ENCODE results near the gene NIPAL4. TPM values are rescaled to one million over a fixed set of nuclear protein-coding genes. Genes with fewer than 3 reads are reported as not detected.

NIPAL4 gene
- total RNA-seq, 5 donors from 2014 or later (not counting 1 experiment from before 2014, with no cell fraction given), result 0.06 to 0.49 (median 0.08) TPM; not detected in 1

DNA sequence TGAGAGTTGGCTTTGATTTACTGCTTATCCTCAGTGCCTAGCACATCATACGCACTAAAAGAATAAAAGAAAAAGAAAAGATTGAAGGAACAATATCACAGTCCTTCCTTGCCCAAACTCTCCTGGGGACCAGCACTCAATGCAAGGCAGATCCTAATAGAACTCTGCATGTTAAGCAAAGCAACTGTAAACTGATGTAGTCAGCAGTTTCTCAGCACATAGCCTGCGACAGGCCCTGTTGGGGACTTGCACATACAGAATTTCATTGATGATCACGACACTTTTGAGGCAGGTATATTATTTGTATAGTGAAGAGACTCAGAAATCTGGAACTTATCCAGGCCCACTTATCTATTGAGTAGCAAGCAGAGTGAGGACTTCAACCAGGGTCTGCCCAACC is 15.4 kb downstream of the NIPAL4 start:
- CTCF ChIA-PET, result no interaction called here
- 100% methylated on average over 1 of the region's 3 CpGs for WGBS (ENCODE audit: insufficient coverage)
- Mint-ChIP-seq H3K4me1 (peaks cover 0 to 27% (median 9%) of the 10 kb centered on the region in 3 donors), H3K27me3 (no peaks in the 10 kb centered on the region), H3K9me3 (no peaks in the 10 kb centered on the region), H3K36me3 (peaks cover 29% of the 10 kb centered on the region), H3K4me3 (no peak overlapping the region), H3K27ac (no peak overlapping the region)
- POLR2A ChIA-PET, result no interaction called here
- Histone ChIP-seq H3K4me1 (ENCODE audit: control insufficient read depth in 1 of 2, extremely low read depth in 1 of 2, insufficient read depth in 2 of 2, low read length in 2 of 2) (peaks cover 0 to 9% of the 10 kb centered on the region in 2 experiments), H3K4me3 (ENCODE audit: control insufficient read depth in 1 of 2, extremely low read depth in 1 of 2, low read length in 1 of 2) (no peak overlapping the region), H3K9me3 (no peaks in the 10 kb centered on the region), H3K27ac (ENCODE audit: low read length) (no peak overlapping the region), H3K27me3 (replicated peaks in 1 of 2; ENCODE audit: control insufficient read depth in 2 of 2, extremely low read depth in 1 of 2, insufficient read depth in 2 of 2, low read length in 1 of 2) (no peaks in the 10 kb centered on the region), H3K36me3 (ENCODE audit: control insufficient read depth in 2 of 2, extremely low read depth in 1 of 2, insufficient read depth in 1 of 2, low read length in 1 of 2) (peaks cover 0 to 7% of the 10 kb centered on the region in 2 donors)
- DNase-seq (no peak), ATAC-seq (replicated peaks in 1 of 4) (no peak)

DNA sequence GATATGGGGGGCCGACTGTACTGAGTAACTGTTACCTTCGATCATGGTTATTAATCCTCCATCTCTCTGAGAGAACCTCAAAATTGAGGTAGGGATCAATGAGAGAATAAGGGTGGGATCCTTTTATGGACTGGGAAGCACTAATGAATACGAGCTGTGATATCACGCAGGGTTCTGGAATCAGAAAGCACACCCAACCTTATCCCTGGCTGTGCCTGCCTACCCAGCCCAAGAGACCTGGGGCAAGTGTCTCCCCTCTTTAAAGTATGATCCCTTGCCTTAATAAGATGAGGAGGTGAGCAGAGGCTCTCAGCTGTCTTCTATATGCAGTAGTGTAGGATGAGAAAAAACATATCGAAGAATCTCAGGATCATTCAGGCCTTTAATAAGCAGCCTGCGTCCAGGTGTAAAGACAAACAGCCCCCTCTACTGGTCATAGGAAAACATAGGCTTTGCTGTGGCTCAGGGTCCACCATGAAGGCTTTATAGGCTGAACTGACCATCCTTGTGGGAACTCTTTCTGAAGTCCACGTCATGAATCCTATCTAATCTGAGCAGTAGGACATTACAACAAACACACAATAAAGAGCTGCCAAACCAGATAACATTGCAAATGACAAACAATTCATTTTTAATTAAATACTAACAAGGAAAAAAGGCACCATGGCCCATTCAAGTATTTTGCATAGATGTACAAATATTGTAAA is 16.8 kb downstream of the NIPAL4 start:
- Mint-ChIP-seq H3K36me3 (peaks cover 33% of the 10 kb centered on the region), H3K27ac (no peak overlapping the region), H3K4me1 (peaks cover 0 to 37% (median 9%) of the 10 kb centered on the region in 3 donors), H3K9me3 (no peaks in the 10 kb centered on the region), H3K4me3 (no peak overlapping the region), H3K27me3 (no peaks in the 10 kb centered on the region)
- no peak overlapping the region for H3K27ac ChIP-seq (ENCODE audit: low read length)
- H3K4me1 ChIP-seq (ENCODE audit: control insufficient read depth in 1 of 2, extremely low read depth in 1 of 2, insufficient read depth in 2 of 2, low read length in 2 of 2), result peaks cover 0 to 15% of the 10 kb centered on the region in 2 experiments
- H3K36me3 ChIP-seq (ENCODE audit: control insufficient read depth in 2 of 2, extremely low read depth in 1 of 2, insufficient read depth in 1 of 2, low read length in 1 of 2), result peaks cover 0 to 9% of the 10 kb centered on the region in 2 donors
- no peak overlapping the region for H3K4me3 ChIP-seq (ENCODE audit: control insufficient read depth in 1 of 2, extremely low read depth in 1 of 2, low read length in 1 of 2)
- ATAC-seq (replicated peaks in 1 of 4) (peak in 3 of 4 experiments; percentile 32 to 42 (median 38)), DNase-seq (peak in 3 of 35 experiments; percentile 4 to 60 (median 10))
- ChIA-PET POLR2A (interaction anchor here (0.5 to 0.6 kb wide), 2 partner anchors 380 to 617 kb away, joined by 3 to 7 read pairs; no protein-coding TSS in a partner anchor), CTCF (no interaction called here)
- H3K9me3 ChIP-seq, result no peaks in the 10 kb centered on the region
- no CpG with 5 or more reads among the region's 7 CpGs for WGBS (ENCODE audit: insufficient coverage)
- H3K27me3 ChIP-seq (replicated peaks in 1 of 2; ENCODE audit: control insufficient read depth in 2 of 2, extremely low read depth in 1 of 2, insufficient read depth in 2 of 2, low read length in 1 of 2), result no peaks in the 10 kb centered on the region

DNA sequence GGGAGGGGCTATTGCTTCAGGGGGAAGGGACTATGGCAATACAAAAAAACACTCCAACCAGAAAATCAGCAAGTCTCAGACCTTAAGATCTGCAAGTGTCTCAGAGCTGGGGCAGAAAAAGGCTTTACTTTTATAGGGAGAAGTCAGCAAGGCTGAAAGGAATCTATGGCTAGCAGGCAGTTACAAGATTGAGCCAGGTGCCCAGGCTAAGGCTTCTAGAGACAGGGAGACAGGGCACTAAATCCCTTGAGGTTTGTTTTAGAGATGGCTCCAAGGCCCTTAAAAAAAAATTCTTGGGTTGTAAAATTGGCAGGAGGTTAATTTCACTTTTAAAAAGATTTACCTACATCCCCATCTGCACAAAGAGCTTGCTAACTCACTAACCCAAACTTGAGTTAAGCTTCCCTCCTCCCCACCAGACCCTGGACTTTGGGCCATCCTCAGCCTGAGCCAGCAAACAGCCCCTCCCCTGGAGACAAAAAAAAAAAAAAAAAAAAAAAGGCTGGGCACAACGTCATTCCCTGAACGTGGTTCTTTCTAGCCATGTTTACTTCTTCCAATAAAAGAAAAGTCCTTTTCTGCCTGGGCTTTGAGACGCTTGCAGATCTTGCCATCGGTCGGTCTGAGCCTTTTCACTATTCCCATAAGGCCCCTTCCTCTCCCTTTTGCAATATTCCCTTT is 17.9 kb downstream of the NIPAL4 start:
- no peak overlapping the region for H3K4me3 Mint-ChIP-seq
- CTCF ChIA-PET, result interaction anchor here in 1 of 2 donors (0.7 kb wide), 1 partner anchor 346 kb away, joined by 4 read pairs; no protein-coding TSS in a partner anchor
- POLR2A ChIA-PET, result no interaction called here
- H3K27me3 Mint-ChIP-seq, result no peaks in the 10 kb centered on the region
- Histone ChIP-seq H3K27me3 (replicated peaks in 1 of 2; ENCODE audit: control insufficient read depth in 2 of 2, extremely low read depth in 1 of 2, insufficient read depth in 2 of 2, low read length in 1 of 2) (no peaks in the 10 kb centered on the region), H3K27ac (ENCODE audit: low read length) (no peak overlapping the region), H3K4me3 (ENCODE audit: control insufficient read depth in 1 of 2, extremely low read depth in 1 of 2, low read length in 1 of 2) (no peak overlapping the region), H3K9me3 (no peaks in the 10 kb centered on the region), H3K36me3 (ENCODE audit: control insufficient read depth in 2 of 2, extremely low read depth in 1 of 2, insufficient read depth in 1 of 2, low read length in 1 of 2) (peaks cover 0 to 9% of the 10 kb centered on the region in 2 donors), H3K4me1 (ENCODE audit: control insufficient read depth in 1 of 2, extremely low read depth in 1 of 2, insufficient read depth in 2 of 2, low read length in 2 of 2) (peaks cover 0 to 15% of the 10 kb centered on the region in 2 experiments)
- DNase-seq (no peak), ATAC-seq (replicated peaks in 1 of 4) (no peak)
- no peaks in the 10 kb centered on the region for H3K9me3 Mint-ChIP-seq
- peaks cover 34% of the 10 kb centered on the region for H3K36me3 Mint-ChIP-seq
- peak overlapping the region; percentile 58 to 76 for H3K27ac Mint-ChIP-seq
- H3K4me1 Mint-ChIP-seq, result peaks cover 0 to 44% (median 9%) of the 10 kb centered on the region in 3 donors
- WGBS (ENCODE audit: insufficient coverage), result 86% methylated on average over 4 of the region's 5 CpGs

DNA sequence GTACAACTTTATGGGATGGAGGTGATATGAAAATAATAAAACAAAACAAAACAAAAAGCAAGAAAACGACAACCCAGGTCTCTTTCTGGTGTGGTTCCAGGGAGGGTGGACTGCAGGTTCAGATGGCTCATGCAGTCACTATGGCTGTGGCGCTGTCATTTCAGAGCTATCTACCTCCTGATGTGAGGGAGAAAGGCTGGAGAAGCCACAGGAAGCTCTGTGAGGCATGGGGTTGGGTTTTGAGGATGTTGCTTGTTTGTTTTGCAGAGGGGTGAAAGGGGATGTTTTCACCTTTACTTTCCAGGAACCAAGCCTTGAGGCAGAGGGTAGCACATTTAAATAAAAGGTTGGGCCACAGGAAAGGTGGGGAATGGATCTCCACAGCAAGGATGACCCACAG is 18.7 kb downstream of the NIPAL4 start:
- Histone ChIP-seq H3K4me3 (ENCODE audit: control insufficient read depth in 1 of 2, extremely low read depth in 1 of 2, low read length in 1 of 2) (no peak overlapping the region), H3K4me1 (ENCODE audit: control insufficient read depth in 1 of 2, extremely low read depth in 1 of 2, insufficient read depth in 2 of 2, low read length in 2 of 2) (peaks cover 0 to 15% of the 10 kb centered on the region in 2 experiments), H3K27ac (ENCODE audit: low read length) (peak overlapping the region; percentile 11), H3K36me3 (ENCODE audit: control insufficient read depth in 2 of 2, extremely low read depth in 1 of 2, insufficient read depth in 1 of 2, low read length in 1 of 2) (peaks cover 0 to 14% of the 10 kb centered on the region in 2 donors), H3K9me3 (no peaks in the 10 kb centered on the region), H3K27me3 (replicated peaks in 1 of 2; ENCODE audit: control insufficient read depth in 2 of 2, extremely low read depth in 1 of 2, insufficient read depth in 2 of 2, low read length in 1 of 2) (no peaks in the 10 kb centered on the region)
- ChIA-PET CTCF (interaction anchor here in 1 of 2 donors (1.1 kb wide), 1 partner anchor 24 kb away, joined by 3 read pairs; no protein-coding TSS in a partner anchor), POLR2A (no interaction called here)
- ATAC-seq (replicated peaks in 1 of 4), result no peak
- WGBS (ENCODE audit: insufficient coverage), result 100% methylated on average over 2 of the region's 2 CpGs
- peak overlapping the region; percentile 71 to 76 for H3K27ac Mint-ChIP-seq
- no peaks in the 10 kb centered on the region for H3K9me3 Mint-ChIP-seq
- H3K4me3 Mint-ChIP-seq, result no peak overlapping the region
- peaks cover 0 to 47% (median 9%) of the 10 kb centered on the region in 3 donors for H3K4me1 Mint-ChIP-seq
- peaks cover 38% of the 10 kb centered on the region for H3K36me3 Mint-ChIP-seq
- H3K27me3 Mint-ChIP-seq, result no peaks in the 10 kb centered on the region
- DNase-seq, result no peak

DNA sequence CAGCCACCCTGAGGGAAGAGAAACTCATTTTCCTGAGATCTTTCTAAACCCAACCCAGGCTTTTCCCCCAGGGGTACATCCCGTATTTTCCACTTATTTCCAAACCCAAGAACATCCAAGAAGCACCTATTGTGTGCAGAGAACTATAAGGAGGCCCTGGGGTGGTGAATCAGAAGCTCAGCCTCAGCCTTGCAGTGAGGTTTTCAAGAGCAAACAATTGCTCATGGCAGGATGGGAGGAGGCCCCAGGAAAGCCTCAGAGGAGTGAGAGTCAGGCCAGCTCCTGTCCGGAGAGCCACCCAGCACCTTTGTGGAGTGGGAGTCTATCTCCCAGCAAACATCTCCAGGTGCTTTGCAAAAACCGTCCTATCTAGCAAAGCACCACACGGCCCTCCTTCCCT is 19.2 kb downstream of the NIPAL4 start:
- Mint-ChIP-seq H3K27me3 (no peaks in the 10 kb centered on the region), H3K4me3 (no peak overlapping the region), H3K27ac (peak overlapping the region; percentile 71 to 76), H3K9me3 (no peaks in the 10 kb centered on the region), H3K4me1 (peaks cover 0 to 47% (median 9%) of the 10 kb centered on the region in 3 donors), H3K36me3 (peaks cover 43% of the 10 kb centered on the region)
- peaks cover 0 to 15% of the 10 kb centered on the region in 2 experiments for H3K4me1 ChIP-seq (ENCODE audit: control insufficient read depth in 1 of 2, extremely low read depth in 1 of 2, insufficient read depth in 2 of 2, low read length in 2 of 2)
- H3K4me3 ChIP-seq (ENCODE audit: control insufficient read depth in 1 of 2, extremely low read depth in 1 of 2, low read length in 1 of 2), result no peak overlapping the region
- H3K27me3 ChIP-seq (replicated peaks in 1 of 2; ENCODE audit: control insufficient read depth in 2 of 2, extremely low read depth in 1 of 2, insufficient read depth in 2 of 2, low read length in 1 of 2), result no peaks in the 10 kb centered on the region
- H3K36me3 ChIP-seq (ENCODE audit: control insufficient read depth in 2 of 2, extremely low read depth in 1 of 2, insufficient read depth in 1 of 2, low read length in 1 of 2), result peaks cover 0 to 14% of the 10 kb centered on the region in 2 donors
- no CpG with 5 or more reads among the region's 4 CpGs for WGBS (ENCODE audit: insufficient coverage)
- no peaks in the 10 kb centered on the region for H3K9me3 ChIP-seq
- CTCF ChIA-PET, result interaction anchor here (0.9 to 1.1 kb wide), 2 partner anchors 24 to 33 kb away, joined by 3 read pairs; no protein-coding TSS in a partner anchor
- H3K27ac ChIP-seq (ENCODE audit: low read length), result peak overlapping the region; percentile 11
- ATAC-seq (replicated peaks in 1 of 4) (no peak), DNase-seq (no peak)
- POLR2A ChIA-PET, result no interaction called here

DNA sequence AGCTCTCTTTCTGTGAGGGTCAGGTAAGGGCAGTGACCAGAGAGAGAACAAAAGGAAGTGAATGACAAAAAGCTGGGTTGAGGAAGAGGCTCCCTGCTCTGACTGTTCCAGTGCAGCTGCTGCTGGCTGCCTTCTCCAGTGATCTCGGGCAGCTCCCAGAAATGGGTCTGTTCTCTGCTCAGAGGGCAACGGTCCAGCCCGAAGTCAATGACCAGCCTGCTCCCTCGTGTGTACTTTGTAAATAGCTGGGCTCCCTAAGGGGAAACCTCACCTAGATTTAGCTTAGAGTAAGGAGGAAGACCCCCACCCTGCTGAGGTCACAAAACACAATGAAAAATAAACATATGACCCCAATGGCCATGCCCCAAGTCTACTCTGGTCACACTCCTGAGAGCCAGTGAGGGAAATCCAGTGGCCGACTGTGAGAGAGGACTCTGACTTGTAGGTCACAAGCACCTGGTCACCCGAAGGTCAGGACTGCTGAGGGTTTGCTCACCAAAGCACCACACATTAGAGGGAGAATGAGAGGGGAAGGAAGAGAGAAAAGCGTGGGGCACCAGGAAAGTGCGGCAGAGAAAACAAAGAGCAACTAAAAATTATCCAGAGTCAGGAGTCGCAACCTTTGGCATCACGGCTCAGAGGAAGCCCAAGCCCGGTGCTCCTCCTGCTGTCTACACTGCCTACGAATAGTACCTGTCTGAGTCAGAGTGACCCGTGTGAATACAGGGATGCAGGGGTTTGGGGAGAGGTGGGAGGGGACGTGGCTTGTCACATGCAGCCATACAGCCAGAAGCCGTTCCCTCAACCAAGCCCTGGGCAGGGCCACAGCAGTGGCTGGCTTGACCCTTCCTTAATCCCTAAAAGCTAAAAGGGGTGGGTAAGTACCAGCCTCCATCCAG is 19.8 kb downstream of the NIPAL4 start:
- Mint-ChIP-seq H3K4me3 (no peak overlapping the region), H3K27me3 (no peaks in the 10 kb centered on the region), H3K36me3 (peaks cover 45% of the 10 kb centered on the region), H3K27ac (peak overlapping the region; percentile 11 to 80), H3K9me3 (no peaks in the 10 kb centered on the region), H3K4me1 (peaks cover 0 to 50% (median 9%) of the 10 kb centered on the region in 3 donors)
- ChIA-PET CTCF (interaction anchor here (0.9 to 1.1 kb wide), 2 partner anchors 23 to 34 kb away, joined by 3 read pairs; no protein-coding TSS in a partner anchor), POLR2A (no interaction called here)
- Histone ChIP-seq H3K4me3 (ENCODE audit: control insufficient read depth in 1 of 2, extremely low read depth in 1 of 2, low read length in 1 of 2) (no peak overlapping the region), H3K9me3 (no peaks in the 10 kb centered on the region), H3K27me3 (replicated peaks in 1 of 2; ENCODE audit: control insufficient read depth in 2 of 2, extremely low read depth in 1 of 2, insufficient read depth in 2 of 2, low read length in 1 of 2) (no peaks in the 10 kb centered on the region), H3K4me1 (ENCODE audit: control insufficient read depth in 1 of 2, extremely low read depth in 1 of 2, insufficient read depth in 2 of 2, low read length in 2 of 2) (peaks cover 0 to 15% of the 10 kb centered on the region in 2 experiments), H3K27ac (ENCODE audit: low read length) (no peak overlapping the region), H3K36me3 (ENCODE audit: control insufficient read depth in 2 of 2, extremely low read depth in 1 of 2, insufficient read depth in 1 of 2, low read length in 1 of 2) (peaks cover 0 to 17% of the 10 kb centered on the region in 2 donors)
- ATAC-seq (replicated peaks in 1 of 4) (no peak), DNase-seq (no peak)
- 83% methylated on average over 6 of the region's 15 CpGs for WGBS (ENCODE audit: insufficient coverage)
